ENCODE measurements around the gene RSKR.
"Not testable (repeated sequence)": the region's sequence is repeated elsewhere in the genome, so short reads cannot be mapped to it uniquely, and the experiment has no call there.

The RSKR gene

GRCh38 chr17:28620010-28620409 lies 6.0 kb upstream of the RSKR start:
- Histone ChIP-seq H3K4me1 (ENCODE audit: insufficient read depth, low read length) (no peaks in the 10 kb centered on the region), H3K9me3 (ENCODE audit: insufficient read depth, low read depth, low read length) (no peaks in the 10 kb centered on the region), H3K9ac (ENCODE audit: low read depth, low read length) (no peak overlapping the region), H3K27me3 (ENCODE audit: insufficient read depth, low read length) (no peaks in the 10 kb centered on the region), H3K27ac (ENCODE audit: low read length) (no peak overlapping the region), H3K36me3 (ENCODE audit: insufficient read depth, low read depth, low read length) (peaks cover 100% of the 10 kb centered on the region), H3K4me3 (ENCODE audit: low read length) (no peak overlapping the region)

DNA sequence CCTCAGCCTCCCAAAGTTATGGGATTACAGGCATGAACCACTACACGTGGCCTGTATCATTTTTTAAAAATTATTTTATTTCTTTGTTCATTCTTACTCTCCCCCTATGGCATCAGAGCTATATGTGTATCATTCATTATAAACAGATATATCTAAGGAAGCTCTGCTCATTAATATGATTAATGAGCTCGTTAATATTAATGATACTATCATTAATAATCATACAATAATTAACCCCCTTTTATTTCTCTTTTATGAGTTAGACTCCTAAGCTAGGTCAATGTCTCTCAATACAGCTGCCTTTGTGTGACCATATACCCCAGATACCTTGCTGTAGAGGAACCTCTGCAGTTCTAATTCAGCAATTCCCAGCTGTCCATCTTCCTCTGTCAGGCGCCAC lies 4.5 kb upstream of the RSKR start:
- H3K36me3 ChIP-seq (ENCODE audit: insufficient read depth, low read depth, low read length): peaks cover 99% of the 10 kb centered on the region
- no peaks in the 10 kb centered on the region for H3K27me3 ChIP-seq (ENCODE audit: insufficient read depth, low read length)
- no peak overlapping the region for H3K27ac ChIP-seq (ENCODE audit: low read length)
- H3K4me3 ChIP-seq (ENCODE audit: low read length): no peak overlapping the region
- H3K4me1 ChIP-seq (ENCODE audit: insufficient read depth, low read length): no peaks in the 10 kb centered on the region
- no peaks in the 10 kb centered on the region for H3K9me3 ChIP-seq (ENCODE audit: insufficient read depth, low read depth, low read length)
- H3K9ac ChIP-seq (ENCODE audit: low read depth, low read length): no peak overlapping the region

- peaks cover 98% of the 10 kb centered on the region for H3K36me3 ChIP-seq (ENCODE audit: insufficient read depth, low read depth, low read length)
- H3K9ac ChIP-seq (ENCODE audit: low read depth, low read length): no peak overlapping the region
- no peak overlapping the region for H3K4me3 ChIP-seq (ENCODE audit: low read length)
- H3K27ac ChIP-seq (ENCODE audit: low read length): no peak overlapping the region
- no peaks in the 10 kb centered on the region for H3K9me3 ChIP-seq (ENCODE audit: insufficient read depth, low read depth, low read length)
- no peaks in the 10 kb centered on the region for H3K4me1 ChIP-seq (ENCODE audit: insufficient read depth, low read length)
- no peaks in the 10 kb centered on the region for H3K27me3 ChIP-seq (ENCODE audit: insufficient read depth, low read length)
Observed at GRCh38 chr17:28616281-28616680, 2.3 kb upstream of the RSKR start.

DNA sequence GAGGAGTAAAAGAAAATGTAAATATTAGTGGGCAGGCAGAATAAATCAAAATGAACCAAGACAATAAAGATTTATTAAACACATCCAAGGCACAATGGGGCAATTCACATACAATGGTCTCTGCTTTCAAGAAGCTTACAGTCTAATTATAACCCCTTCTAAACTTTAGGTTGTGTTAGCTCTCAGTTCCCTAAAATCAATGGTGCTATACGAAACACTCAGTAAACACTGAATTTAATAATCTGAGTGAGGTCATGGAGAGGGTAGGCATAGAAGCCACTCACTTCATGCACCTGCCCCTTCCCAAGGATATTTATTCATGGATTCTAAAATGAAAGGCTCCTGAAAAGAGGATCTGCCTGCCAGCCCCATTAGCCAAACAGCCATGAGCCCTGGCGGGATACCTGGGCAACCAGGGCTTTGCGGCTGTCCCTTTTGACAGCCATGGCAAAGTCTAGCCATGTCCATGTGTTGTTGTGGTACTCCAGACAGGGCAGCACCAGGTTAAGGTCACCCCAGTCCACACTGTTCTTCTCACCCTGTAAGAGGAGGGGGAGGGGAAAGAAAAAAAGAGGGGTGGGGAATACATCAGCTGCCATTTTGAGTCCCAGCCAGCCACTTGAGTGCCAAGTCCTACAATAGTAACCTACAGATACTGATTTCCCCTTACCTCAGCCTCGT lies 1.4 kb upstream of the RSKR start:
- Histone ChIP-seq H3K9ac (ENCODE audit: low read depth, low read length) (no peak overlapping the region), H3K9me3 (ENCODE audit: insufficient read depth, low read depth, low read length) (no peaks in the 10 kb centered on the region), H3K27me3 (ENCODE audit: insufficient read depth, low read length) (no peaks in the 10 kb centered on the region), H3K4me3 (ENCODE audit: low read length) (no peak overlapping the region), H3K36me3 (ENCODE audit: insufficient read depth, low read depth, low read length) (peaks cover 98% of the 10 kb centered on the region), H3K4me1 (ENCODE audit: insufficient read depth, low read length) (no peaks in the 10 kb centered on the region), H3K27ac (ENCODE audit: low read length) (no peak overlapping the region)

DNA sequence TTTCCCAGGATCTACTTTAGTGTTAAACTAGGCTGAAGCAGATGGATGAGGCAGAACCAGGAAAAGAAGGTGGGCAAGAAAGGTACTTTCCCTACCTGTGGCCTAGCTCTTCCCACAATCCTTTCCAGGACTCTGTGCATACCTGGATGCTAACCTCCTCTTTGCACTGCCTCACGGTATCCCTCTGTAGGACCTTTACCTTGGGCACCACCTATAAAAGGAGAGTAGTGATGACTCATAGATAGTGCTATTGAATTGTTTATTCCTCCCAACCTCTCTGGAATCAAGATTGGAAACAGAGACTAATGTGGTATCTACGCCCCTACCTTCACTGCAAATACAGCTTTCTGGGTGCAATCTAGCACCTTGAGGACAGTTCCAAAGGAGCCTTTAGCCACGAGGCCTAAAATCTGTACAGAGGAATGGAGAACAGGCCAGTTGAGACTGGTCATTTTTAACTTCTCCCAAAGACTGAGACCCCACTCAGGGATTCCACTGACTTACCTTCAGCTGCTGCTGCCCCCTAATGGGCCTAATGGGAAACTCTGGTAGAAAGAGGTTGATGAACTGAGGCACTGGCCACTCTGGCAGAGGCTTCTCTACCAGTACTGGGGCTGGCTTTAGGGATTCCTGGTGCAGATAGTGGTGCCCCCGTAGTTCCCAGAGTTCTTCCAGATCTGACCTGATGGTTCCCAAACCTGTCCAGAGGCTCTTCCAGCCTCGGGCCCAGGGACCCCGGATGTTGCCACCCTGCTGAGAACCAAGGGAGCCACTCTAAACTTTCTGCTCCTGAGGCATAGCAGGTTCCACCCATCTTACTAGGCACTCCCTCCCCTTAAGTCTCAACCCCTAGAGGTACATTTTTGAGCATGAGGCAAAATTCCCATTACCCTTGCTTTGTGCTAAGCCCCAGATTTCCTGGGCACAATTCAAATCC lies 781 bp downstream of the RSKR start:
- H3K27me3 ChIP-seq (ENCODE audit: insufficient read depth, low read length): no peaks in the 10 kb centered on the region
- H3K4me3 ChIP-seq (ENCODE audit: low read length): no peak overlapping the region
- H3K36me3 ChIP-seq (ENCODE audit: insufficient read depth, low read depth, low read length): peaks cover 87% of the 10 kb centered on the region
- no peak overlapping the region for H3K27ac ChIP-seq (ENCODE audit: low read length)
- H3K9me3 ChIP-seq (ENCODE audit: insufficient read depth, low read depth, low read length): no peaks in the 10 kb centered on the region
- H3K4me1 ChIP-seq (ENCODE audit: insufficient read depth, low read length): no peaks in the 10 kb centered on the region
- H3K9ac ChIP-seq (ENCODE audit: low read depth, low read length): no peak overlapping the region

DNA sequence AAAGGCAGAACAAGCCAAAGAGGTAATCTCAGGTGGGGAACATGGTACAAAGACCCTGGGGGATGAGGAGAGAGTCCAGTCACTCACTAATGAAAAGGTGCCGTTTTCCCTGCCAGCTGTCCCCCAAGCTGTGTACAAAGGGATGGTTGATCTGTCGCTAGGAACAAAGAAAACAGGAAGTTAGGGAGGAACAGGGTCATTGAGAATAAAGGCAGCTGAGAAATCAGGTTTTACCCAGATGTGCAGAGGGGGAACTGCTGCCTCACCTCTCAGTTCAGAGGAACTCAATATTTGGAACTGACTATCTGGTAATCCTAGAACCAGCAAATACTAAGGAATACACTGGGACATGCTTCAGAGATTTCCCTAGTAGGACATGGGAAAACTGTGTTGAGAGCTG lies 1.5 kb downstream of the RSKR start:
- H3K9me3 ChIP-seq (ENCODE audit: insufficient read depth, low read depth, low read length): no peaks in the 10 kb centered on the region
- H3K27ac ChIP-seq (ENCODE audit: low read length): no peak overlapping the region
- H3K36me3 ChIP-seq (ENCODE audit: insufficient read depth, low read depth, low read length): peaks cover 87% of the 10 kb centered on the region
- no peak overlapping the region for H3K4me3 ChIP-seq (ENCODE audit: low read length)
- no peak overlapping the region for H3K9ac ChIP-seq (ENCODE audit: low read depth, low read length)
- H3K27me3 ChIP-seq (ENCODE audit: insufficient read depth, low read length): no peaks in the 10 kb centered on the region
- no peaks in the 10 kb centered on the region for H3K4me1 ChIP-seq (ENCODE audit: insufficient read depth, low read length)

DNA sequence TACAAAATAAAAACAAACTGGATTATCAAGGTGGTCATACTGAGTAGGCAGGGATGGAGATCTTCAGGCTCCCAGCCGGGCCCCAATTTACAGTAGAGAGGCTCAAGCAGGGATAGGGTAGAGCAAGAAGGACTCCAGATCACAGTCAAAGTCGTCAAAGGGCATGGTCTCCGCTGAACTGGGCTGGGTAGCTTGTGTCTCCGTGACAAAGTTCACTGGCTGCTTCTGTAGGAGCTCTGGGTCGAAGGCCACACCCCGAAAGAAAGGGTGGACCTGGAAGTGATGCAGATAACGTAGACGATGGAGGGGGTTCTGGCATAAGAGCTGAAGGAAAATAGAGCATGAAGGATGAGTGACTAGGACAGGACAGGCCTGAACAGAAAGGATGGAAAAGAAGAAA lies 3.6 kb downstream of the RSKR start:
- Histone ChIP-seq H3K4me1 (ENCODE audit: insufficient read depth, low read length) (no peaks in the 10 kb centered on the region), H3K27ac (ENCODE audit: low read length) (no peak overlapping the region), H3K9ac (ENCODE audit: low read depth, low read length) (no peak overlapping the region), H3K36me3 (ENCODE audit: insufficient read depth, low read depth, low read length) (peaks cover 77% of the 10 kb centered on the region), H3K27me3 (ENCODE audit: insufficient read depth, low read length) (no peaks in the 10 kb centered on the region), H3K9me3 (ENCODE audit: insufficient read depth, low read depth, low read length) (no peaks in the 10 kb centered on the region), H3K4me3 (ENCODE audit: low read length) (no peak overlapping the region)

DNA sequence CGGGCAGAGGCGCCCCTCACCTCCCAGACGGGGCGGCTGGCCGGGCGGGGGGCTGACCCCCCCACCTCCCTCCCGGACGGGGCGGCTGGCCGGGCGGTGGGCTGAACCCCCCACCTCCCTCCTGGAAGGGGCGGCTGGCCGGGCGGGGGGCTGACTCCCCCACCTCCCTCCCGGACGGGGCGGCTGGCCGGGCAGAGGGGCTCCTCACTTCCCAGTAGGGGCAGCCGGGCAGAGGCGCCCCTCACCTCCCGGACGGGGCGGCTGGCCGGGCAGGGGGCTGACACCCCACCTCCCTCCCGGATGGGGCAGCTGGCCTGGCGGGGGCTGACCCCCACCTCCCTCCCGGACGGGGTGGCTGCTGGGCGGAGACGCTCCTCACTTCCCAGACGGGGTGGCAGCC lies 10.0 kb downstream of the RSKR start:
- not testable (repeated sequence) for H3K27ac ChIP-seq (ENCODE audit: low read length); H3K4me1 ChIP-seq (ENCODE audit: insufficient read depth, low read length); H3K9ac ChIP-seq (ENCODE audit: low read depth, low read length); H3K27me3 ChIP-seq (ENCODE audit: insufficient read depth, low read length); H3K4me3 ChIP-seq (ENCODE audit: low read length); H3K9me3 ChIP-seq (ENCODE audit: insufficient read depth, low read depth, low read length)
- H3K36me3 ChIP-seq (ENCODE audit: insufficient read depth, low read depth, low read length): peaks cover 24% of the 10 kb centered on the region

DNA sequence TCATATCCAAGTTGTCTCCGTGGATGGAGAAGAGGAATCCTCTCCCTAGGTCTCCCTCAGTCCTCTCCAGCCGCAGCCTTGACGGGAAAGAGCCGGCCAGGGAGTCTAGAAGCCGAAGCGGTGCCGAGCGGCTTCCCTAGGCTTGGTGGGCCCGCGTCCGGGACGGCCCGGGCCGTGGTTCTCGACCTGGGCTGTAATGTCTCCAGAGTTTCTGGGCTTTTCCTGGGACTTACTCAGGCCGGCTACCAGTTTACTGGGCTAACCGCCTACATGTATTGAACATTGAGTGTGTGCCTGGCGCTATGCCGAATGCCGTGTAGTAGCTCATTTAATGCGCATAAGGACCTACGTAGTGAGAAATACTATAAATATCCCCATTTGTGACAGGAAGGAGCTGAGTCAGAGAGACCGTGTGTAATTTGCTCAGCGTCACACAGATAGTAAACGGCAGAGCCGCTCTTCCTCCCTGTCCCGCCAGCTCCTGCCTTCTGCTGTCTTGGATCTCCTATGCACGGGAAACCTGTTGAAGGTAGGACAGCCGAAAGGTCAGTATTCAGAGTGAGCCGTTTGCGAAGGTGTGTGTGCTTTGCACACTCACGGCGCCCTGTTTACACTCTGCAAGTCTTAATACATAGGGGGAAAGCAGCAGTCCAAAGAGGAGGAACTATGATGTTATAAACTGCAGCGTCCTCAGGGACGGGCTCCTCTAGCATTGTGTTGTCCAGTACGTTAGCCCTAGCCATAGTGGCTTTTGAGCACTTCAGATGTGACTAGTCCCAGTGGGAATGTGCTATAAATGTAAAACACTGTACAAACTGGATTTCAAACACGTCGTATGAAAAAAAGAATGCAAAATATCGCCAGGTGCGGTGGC lies 14.4 kb downstream of the RSKR start:
- H3K4me1 ChIP-seq (ENCODE audit: insufficient read depth, low read length): no peaks in the 10 kb centered on the region
- H3K27me3 ChIP-seq (ENCODE audit: insufficient read depth, low read length): no peaks in the 10 kb centered on the region
- H3K9ac ChIP-seq (ENCODE audit: low read depth, low read length): peak overlapping the region; percentile 80; the same call in 1 of the 2 replicates
- H3K36me3 ChIP-seq (ENCODE audit: insufficient read depth, low read depth, low read length): peaks cover 12% of the 10 kb centered on the region
- H3K27ac ChIP-seq (ENCODE audit: low read length): no peak overlapping the region
- H3K9me3 ChIP-seq (ENCODE audit: insufficient read depth, low read depth, low read length): no peaks in the 10 kb centered on the region
- H3K4me3 ChIP-seq (ENCODE audit: low read length): peak overlapping the region; percentile 87

DNA sequence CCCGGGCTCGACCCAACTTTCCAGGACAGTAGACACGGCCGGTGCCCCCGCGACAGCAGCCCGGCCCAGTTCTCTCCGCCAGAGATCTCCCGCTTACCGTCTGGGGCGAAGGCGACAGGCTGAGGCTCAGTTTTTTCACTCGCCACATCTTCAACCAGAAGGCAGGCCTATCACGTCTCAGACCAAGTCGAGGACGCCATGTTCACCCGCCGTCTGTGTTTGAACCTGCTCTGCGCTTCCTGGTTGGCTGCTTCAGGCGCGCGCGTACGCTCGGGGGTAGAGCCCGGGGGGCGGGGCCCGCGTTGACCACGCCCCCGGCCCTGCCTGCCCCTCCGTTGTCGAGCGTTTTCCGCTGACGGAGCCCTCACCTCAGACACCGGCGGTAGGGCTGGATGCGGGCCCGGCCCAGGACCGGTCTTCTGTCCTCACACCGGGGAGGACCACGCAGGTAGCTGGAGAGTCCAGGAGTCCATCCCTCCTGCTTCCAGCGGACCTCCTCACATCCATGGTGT lies 15.1 kb downstream of the RSKR start, which contains the start of gene SPAG5:
TSS of gene SPAG5 (minus strand) at position 227 of the 512 bp plus-strand sequence. CDS start at position 148, 79 bp downstream.
- H3K4me3 ChIP-seq (ENCODE audit: low read length): peak within 1 kb of the TSS; percentile 87
- H3K9me3 ChIP-seq (ENCODE audit: insufficient read depth, low read depth, low read length): no peaks in the 10 kb centered on the region
- peak within 1 kb of the TSS; percentile 94 for H3K9ac ChIP-seq (ENCODE audit: low read depth, low read length)
- no peaks in the 10 kb centered on the region for H3K27me3 ChIP-seq (ENCODE audit: insufficient read depth, low read length)
- H3K27ac ChIP-seq (ENCODE audit: low read length): peak within 1 kb of the TSS; percentile 88
- H3K36me3 ChIP-seq (ENCODE audit: insufficient read depth, low read depth, low read length): peaks cover 15% of the 10 kb centered on the region
- no peaks in the 10 kb centered on the region for H3K4me1 ChIP-seq (ENCODE audit: insufficient read depth, low read length)

DNA sequence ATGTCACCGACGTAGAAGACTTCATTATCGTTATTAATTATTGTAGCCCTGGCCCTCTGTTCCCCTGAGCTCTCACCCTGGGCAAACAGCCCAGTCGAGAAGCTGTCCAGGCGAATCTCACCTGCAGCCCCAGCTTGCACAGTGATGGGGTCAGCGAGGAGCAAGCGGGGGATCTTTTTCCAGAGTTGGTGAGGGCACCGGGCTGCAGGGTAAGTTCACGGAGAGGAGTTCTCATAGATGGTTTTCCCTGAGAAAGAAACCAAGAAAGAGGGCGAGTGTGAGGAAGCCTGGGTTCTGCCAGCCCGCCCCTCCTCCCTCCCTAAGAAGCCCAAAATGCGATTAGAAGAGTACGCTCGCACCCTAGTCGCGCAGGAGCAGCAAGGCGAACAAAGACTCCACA lies 15.6 kb downstream of the RSKR start:
- Histone ChIP-seq H3K27ac (ENCODE audit: low read length) (peak overlapping the region; percentile 88), H3K4me3 (ENCODE audit: low read length) (peak overlapping the region; percentile 87), H3K9ac (ENCODE audit: low read depth, low read length) (peak overlapping the region; percentile 94), H3K4me1 (ENCODE audit: insufficient read depth, low read length) (no peaks in the 10 kb centered on the region), H3K36me3 (ENCODE audit: insufficient read depth, low read depth, low read length) (peaks cover 18% of the 10 kb centered on the region), H3K9me3 (ENCODE audit: insufficient read depth, low read depth, low read length) (no peaks in the 10 kb centered on the region), H3K27me3 (ENCODE audit: insufficient read depth, low read length) (no peaks in the 10 kb centered on the region)

All from iPS-20b (cell line).